ENCODE results near the gene HYAL3. TPM values are rescaled to one million over a fixed set of nuclear protein-coding genes. Genes with fewer than 3 reads are reported as not detected.

The HYAL3 gene
- total and polyA plus RNA-seq, 2 of the 8 experiments (the other 6 are each of a cell fraction or from before 2014, with no cell fraction given) = 3.2 to 12.2 TPM

DNA sequence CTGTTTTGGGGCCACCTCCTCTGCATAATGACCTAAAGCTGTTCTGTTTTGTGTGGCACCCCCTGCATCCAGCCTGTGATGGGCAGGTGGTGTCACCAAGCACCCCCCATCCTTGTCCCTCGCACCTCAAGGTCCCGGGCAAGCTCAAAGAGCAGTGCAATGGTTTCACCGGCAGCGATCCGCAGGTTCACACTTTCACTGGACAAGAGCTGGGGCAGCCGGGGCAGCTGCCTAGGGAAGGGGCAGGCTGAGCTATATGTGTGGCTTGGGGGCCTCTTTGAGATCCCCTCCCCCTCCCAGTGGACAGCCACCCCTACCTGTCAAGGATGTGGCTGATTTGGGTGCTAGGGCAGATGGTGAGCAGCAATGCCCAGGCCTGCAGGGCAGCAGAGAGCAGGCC is 10.1 kb downstream of the HYAL3 start (continued):
- TF ChIP-seq, protein P1, sequence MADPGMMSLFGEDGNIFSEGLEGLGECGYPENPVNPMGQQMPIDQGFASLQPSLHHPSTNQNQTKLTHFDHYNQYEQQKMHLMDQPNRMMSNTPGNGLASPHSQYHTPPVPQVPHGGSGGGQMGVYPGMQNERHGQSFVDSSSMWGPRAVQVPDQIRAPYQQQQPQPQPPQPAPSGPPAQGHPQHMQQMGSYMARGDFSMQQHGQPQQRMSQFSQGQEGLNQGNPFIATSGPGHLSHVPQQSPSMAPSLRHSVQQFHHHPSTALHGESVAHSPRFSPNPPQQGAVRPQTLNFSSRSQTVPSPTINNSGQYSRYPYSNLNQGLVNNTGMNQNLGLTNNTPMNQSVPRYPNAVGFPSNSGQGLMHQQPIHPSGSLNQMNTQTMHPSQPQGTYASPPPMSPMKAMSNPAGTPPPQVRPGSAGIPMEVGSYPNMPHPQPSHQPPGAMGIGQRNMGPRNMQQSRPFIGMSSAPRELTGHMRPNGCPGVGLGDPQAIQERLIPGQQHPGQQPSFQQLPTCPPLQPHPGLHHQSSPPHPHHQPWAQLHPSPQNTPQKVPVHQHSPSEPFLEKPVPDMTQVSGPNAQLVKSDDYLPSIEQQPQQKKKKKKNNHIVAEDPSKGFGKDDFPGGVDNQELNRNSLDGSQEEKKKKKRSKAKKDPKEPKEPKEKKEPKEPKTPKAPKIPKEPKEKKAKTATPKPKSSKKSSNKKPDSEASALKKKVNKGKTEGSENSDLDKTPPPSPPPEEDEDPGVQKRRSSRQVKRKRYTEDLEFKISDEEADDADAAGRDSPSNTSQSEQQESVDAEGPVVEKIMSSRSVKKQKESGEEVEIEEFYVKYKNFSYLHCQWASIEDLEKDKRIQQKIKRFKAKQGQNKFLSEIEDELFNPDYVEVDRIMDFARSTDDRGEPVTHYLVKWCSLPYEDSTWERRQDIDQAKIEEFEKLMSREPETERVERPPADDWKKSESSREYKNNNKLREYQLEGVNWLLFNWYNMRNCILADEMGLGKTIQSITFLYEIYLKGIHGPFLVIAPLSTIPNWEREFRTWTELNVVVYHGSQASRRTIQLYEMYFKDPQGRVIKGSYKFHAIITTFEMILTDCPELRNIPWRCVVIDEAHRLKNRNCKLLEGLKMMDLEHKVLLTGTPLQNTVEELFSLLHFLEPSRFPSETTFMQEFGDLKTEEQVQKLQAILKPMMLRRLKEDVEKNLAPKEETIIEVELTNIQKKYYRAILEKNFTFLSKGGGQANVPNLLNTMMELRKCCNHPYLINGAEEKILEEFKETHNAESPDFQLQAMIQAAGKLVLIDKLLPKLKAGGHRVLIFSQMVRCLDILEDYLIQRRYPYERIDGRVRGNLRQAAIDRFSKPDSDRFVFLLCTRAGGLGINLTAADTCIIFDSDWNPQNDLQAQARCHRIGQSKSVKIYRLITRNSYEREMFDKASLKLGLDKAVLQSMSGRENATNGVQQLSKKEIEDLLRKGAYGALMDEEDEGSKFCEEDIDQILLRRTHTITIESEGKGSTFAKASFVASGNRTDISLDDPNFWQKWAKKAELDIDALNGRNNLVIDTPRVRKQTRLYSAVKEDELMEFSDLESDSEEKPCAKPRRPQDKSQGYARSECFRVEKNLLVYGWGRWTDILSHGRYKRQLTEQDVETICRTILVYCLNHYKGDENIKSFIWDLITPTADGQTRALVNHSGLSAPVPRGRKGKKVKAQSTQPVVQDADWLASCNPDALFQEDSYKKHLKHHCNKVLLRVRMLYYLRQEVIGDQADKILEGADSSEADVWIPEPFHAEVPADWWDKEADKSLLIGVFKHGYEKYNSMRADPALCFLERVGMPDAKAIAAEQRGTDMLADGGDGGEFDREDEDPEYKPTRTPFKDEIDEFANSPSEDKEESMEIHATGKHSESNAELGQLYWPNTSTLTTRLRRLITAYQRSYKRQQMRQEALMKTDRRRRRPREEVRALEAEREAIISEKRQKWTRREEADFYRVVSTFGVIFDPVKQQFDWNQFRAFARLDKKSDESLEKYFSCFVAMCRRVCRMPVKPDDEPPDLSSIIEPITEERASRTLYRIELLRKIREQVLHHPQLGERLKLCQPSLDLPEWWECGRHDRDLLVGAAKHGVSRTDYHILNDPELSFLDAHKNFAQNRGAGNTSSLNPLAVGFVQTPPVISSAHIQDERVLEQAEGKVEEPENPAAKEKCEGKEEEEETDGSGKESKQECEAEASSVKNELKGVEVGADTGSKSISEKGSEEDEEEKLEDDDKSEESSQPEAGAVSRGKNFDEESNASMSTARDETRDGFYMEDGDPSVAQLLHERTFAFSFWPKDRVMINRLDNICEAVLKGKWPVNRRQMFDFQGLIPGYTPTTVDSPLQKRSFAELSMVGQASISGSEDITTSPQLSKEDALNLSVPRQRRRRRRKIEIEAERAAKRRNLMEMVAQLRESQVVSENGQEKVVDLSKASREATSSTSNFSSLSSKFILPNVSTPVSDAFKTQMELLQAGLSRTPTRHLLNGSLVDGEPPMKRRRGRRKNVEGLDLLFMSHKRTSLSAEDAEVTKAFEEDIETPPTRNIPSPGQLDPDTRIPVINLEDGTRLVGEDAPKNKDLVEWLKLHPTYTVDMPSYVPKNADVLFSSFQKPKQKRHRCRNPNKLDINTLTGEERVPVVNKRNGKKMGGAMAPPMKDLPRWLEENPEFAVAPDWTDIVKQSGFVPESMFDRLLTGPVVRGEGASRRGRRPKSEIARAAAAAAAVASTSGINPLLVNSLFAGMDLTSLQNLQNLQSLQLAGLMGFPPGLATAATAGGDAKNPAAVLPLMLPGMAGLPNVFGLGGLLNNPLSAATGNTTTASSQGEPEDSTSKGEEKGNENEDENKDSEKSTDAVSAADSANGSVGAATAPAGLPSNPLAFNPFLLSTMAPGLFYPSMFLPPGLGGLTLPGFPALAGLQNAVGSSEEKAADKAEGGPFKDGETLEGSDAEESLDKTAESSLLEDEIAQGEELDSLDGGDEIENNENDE (IDR thresholded peaks at IDR 0.05; ENCODE audit: insufficient replicate concordance, low read length) = no peak
- TF ChIP-seq POLR2AphosphoS5 (IDR thresholded peaks at IDR 0.05; ENCODE audit: low read depth, low read length) (no peak), CREB1 (IDR thresholded peaks at IDR 0.05) (no peak), BCL11A (IDR thresholded peaks at IDR 0.05; ENCODE audit: low read depth in 2 of 2, low read length in 2 of 2) (no peak), CBX5 (IDR thresholded peaks at IDR 0.05; ENCODE audit: low read depth, low read length) (no peak), GTF2F1 (IDR thresholded peaks at IDR 0.05; ENCODE audit: borderline replicate concordance, low read depth, low read length) (no peak), MAFK (IDR thresholded peaks at IDR 0.05; ENCODE audit: low read depth, low read length) (no peak), SIX5 (IDR thresholded peaks at IDR 0.05; ENCODE audit: low read depth, low read length) (no peak), POLR2A (IDR thresholded peaks at IDR 0.05; ENCODE audit: control extremely low read depth in 1 of 2, low read depth in 2 of 2, low read length in 2 of 2) (no peak), SP1 (IDR thresholded peaks at IDR 0.05; ENCODE audit: low read depth, low read length) (no peak), FOSL1 (IDR thresholded peaks at IDR 0.05; ENCODE audit: insufficient read depth, low read depth, low read length) (no peak), JUND (IDR thresholded peaks at IDR 0.05; ENCODE audit: low read length) (no peak)
- TF ChIP-seq, protein P2, sequence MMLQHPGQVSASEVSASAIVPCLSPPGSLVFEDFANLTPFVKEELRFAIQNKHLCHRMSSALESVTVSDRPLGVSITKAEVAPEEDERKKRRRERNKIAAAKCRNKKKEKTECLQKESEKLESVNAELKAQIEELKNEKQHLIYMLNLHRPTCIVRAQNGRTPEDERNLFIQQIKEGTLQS (IDR thresholded peaks at IDR 0.05; ENCODE audit: insufficient read depth, low read depth, low read length) = no peak

Data from H1 (cell line).